ENCODE measurements around the gene RNF169. TPM values are rescaled to one million over a fixed set of nuclear protein-coding genes. Genes with fewer than 3 reads are reported as not detected.

RNF169 gene
- total RNA-seq (ENCODE audit: unreplicated experiment), result 7.1 TPM
- long read RNA-seq, partial matches to known transcripts, result 0 of 1 reads
- long read RNA-seq, other reads (novel, unspliced or antisense), result 1 of 1 reads

DNA sequence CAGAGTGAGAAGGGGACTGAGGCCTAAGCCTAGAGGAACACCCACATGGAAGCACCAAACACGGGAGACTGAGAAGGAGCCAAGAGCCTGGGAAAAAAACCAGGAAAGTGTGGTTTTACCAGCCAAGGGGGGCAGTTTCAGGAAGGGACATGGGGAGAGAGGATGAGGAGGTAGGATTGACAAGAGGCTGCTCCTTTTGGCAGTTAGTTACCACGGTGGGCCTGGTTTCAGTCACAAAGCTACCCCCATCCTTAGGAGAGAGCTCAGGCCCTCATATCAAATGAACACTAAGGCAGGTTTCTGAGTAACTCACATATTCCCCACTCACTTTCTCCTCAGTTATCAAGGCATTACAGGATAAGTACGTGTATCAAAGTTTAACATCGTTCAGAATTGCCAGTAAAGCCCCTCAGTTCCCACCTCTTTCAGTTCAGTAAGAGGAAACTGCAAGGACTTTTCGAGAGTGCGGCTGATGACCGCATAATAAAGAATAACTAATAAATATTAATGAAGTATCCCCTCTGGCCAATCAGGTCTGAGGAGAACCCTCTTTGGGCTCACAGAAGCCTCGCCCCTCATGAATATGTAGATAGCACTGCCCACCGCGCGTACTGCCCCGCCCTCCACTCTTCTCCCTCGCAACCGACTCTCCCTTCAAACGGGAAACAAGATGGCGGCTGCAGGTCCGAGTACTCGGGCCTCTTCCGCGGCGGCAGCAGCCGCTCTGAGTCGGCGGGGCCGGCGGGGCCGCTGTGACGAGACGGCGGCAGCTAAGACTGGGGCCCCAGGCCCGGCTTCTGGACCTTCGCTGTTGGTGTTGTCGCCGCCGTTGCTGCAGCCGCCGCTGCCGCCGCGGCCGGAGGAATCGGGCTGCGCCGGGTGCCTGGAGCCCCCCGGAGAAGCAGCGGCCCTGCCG is at the start of gene RNF169:
Gene RNF169 (plus strand): TSS at position 639 of the 916 bp plus-strand sequence. CDS start 32 bp downstream, at position 671.
- peaks cover 6% of the 10 kb centered on the region for H3K27me3 Mint-ChIP-seq (ENCODE audit: unreplicated experiment)
- peak; percentile 91 for DNase-seq
- H3K4me1 Mint-ChIP-seq (ENCODE audit: low read depth, unreplicated experiment), result peaks cover 9% of the 10 kb centered on the region
- H3K36me3 Mint-ChIP-seq (ENCODE audit: unreplicated experiment), result no peaks in the 10 kb centered on the region
- peak within 1 kb of the TSS; percentile 77 for H3K27ac Mint-ChIP-seq (ENCODE audit: unreplicated experiment)
- peak within 1 kb of the TSS; percentile 92 for H3K4me3 Mint-ChIP-seq (ENCODE audit: unreplicated experiment)
- H3K9me3 Mint-ChIP-seq (ENCODE audit: unreplicated experiment), result peaks cover 2% of the 10 kb centered on the region
- TF ChIP-seq, protein P1, sequence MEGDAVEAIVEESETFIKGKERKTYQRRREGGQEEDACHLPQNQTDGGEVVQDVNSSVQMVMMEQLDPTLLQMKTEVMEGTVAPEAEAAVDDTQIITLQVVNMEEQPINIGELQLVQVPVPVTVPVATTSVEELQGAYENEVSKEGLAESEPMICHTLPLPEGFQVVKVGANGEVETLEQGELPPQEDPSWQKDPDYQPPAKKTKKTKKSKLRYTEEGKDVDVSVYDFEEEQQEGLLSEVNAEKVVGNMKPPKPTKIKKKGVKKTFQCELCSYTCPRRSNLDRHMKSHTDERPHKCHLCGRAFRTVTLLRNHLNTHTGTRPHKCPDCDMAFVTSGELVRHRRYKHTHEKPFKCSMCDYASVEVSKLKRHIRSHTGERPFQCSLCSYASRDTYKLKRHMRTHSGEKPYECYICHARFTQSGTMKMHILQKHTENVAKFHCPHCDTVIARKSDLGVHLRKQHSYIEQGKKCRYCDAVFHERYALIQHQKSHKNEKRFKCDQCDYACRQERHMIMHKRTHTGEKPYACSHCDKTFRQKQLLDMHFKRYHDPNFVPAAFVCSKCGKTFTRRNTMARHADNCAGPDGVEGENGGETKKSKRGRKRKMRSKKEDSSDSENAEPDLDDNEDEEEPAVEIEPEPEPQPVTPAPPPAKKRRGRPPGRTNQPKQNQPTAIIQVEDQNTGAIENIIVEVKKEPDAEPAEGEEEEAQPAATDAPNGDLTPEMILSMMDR (IDR thresholded peaks at IDR 0.05; ENCODE audit: partially characterized antibody, unreplicated experiment), result no peak

GRCh38 chr11:74699615-74700396 is 48.8 kb upstream of the RNF169 start:
- H3K4me1 Mint-ChIP-seq (ENCODE audit: low read depth, unreplicated experiment), result peaks cover 14% of the 10 kb centered on the region
- H3K36me3 Mint-ChIP-seq (ENCODE audit: unreplicated experiment), result no peaks in the 10 kb centered on the region
- no peak for DNase-seq
- H3K27ac Mint-ChIP-seq (ENCODE audit: unreplicated experiment), result no peak overlapping the region
- H3K27me3 Mint-ChIP-seq (ENCODE audit: unreplicated experiment), result peaks cover 11% of the 10 kb centered on the region
- TF ChIP-seq, protein P1 (IDR thresholded peaks at IDR 0.05; ENCODE audit: partially characterized antibody, unreplicated experiment), result no peak
- H3K4me3 Mint-ChIP-seq (ENCODE audit: unreplicated experiment), result no peak overlapping the region
- no peaks in the 10 kb centered on the region for H3K9me3 Mint-ChIP-seq (ENCODE audit: unreplicated experiment)

DNA sequence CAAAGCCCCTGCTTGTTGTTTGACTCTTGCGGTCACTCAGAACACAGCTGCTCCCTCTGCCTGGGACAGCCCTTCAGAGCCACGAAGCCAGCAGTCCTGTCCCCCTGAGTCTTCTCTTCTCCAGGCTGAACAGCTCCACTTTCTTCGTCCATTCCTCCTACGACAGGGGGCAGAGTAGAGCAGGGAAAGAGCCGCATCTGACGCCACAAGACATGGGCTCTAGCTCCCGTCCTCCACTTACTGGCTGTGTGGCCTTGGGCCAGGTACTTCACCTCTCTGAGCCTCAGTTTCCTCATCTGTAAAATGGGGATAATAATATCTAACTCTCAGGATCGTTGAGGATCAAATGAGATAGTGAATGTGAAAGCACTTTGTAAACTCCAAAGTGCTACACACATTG is 47.3 kb upstream of the RNF169 start:
- TF ChIP-seq, protein P1 (IDR thresholded peaks at IDR 0.05; ENCODE audit: partially characterized antibody, unreplicated experiment), result no peak
- H3K27ac Mint-ChIP-seq (ENCODE audit: unreplicated experiment), result no peak overlapping the region
- no peak for DNase-seq
- peaks cover 13% of the 10 kb centered on the region for H3K27me3 Mint-ChIP-seq (ENCODE audit: unreplicated experiment)
- H3K4me1 Mint-ChIP-seq (ENCODE audit: low read depth, unreplicated experiment), result peaks cover 14% of the 10 kb centered on the region
- no peaks in the 10 kb centered on the region for H3K9me3 Mint-ChIP-seq (ENCODE audit: unreplicated experiment)
- no peaks in the 10 kb centered on the region for H3K36me3 Mint-ChIP-seq (ENCODE audit: unreplicated experiment)
- H3K4me3 Mint-ChIP-seq (ENCODE audit: unreplicated experiment), result no peak overlapping the region

GRCh38 chr11:74702383-74703007 is 46.2 kb upstream of the RNF169 start:
- H3K27me3 Mint-ChIP-seq (ENCODE audit: unreplicated experiment), result peaks cover 15% of the 10 kb centered on the region
- H3K36me3 Mint-ChIP-seq (ENCODE audit: unreplicated experiment), result no peaks in the 10 kb centered on the region
- H3K4me1 Mint-ChIP-seq (ENCODE audit: low read depth, unreplicated experiment), result peaks cover 14% of the 10 kb centered on the region
- TF ChIP-seq, protein P1 (IDR thresholded peaks at IDR 0.05; ENCODE audit: partially characterized antibody, unreplicated experiment), result peak; percentile 95
- peak; percentile 80 for DNase-seq
- no peaks in the 10 kb centered on the region for H3K9me3 Mint-ChIP-seq (ENCODE audit: unreplicated experiment)
- no peak overlapping the region for H3K4me3 Mint-ChIP-seq (ENCODE audit: unreplicated experiment)
- H3K27ac Mint-ChIP-seq (ENCODE audit: unreplicated experiment), result peak overlapping the region; percentile 64
